Measurements from ENCODE around the gene PDE4B. TPM values are rescaled to one million over a fixed set of nuclear protein-coding genes. Genes with fewer than 3 reads are reported as not detected.

Gene PDE4B
- total RNA-seq, 4 donors from 2014 or later, result 3.7 to 16.6 (median 5.1) TPM

DNA sequence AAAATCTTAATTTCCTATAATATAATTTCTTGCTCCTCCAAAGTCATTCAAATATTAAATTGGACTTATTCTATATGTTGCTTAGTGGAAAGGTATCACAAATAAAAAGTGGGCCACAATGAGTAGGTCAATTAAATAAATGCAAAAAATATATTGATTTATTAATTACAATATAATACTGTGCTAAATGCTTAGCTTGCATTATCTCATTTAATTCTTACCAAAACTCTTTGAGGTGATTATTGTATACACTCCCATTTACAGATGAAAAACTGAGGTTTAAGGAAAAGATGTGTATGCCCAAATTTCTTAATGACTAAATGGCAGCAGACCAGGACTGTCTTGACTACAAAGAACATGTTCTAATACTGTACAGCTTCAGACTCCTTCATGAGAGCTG is 415.9 kb downstream of the PDE4B start:
- intact Hi-C loops (cut with DNase I), result no loop called here
- Histone ChIP-seq H3K27me3 (no peaks in the 10 kb centered on the region), H3K36me3 (no peaks in the 10 kb centered on the region), H3K4me3 (no peak overlapping the region), H3K4me1 (peaks cover 0 to 13% (median 8%) of the 10 kb centered on the region in 4 donors), H3K27ac (replicated peaks in 1 of 4) (no peak overlapping the region), H3K9me3 (peaks cover 0 to 4% (median 0%) of the 10 kb centered on the region in 4 donors)
- DNase-seq (ENCODE audit: extremely low spot score), result no peak
- no peak for TF ChIP-seq POLR2A (IDR thresholded peaks at IDR 0.05; ENCODE audit: low read depth)
- TF ChIP-seq POLR2AphosphoS5 (IDR thresholded peaks at IDR 0.05), result no peak
- TF ChIP-seq, protein P1, sequence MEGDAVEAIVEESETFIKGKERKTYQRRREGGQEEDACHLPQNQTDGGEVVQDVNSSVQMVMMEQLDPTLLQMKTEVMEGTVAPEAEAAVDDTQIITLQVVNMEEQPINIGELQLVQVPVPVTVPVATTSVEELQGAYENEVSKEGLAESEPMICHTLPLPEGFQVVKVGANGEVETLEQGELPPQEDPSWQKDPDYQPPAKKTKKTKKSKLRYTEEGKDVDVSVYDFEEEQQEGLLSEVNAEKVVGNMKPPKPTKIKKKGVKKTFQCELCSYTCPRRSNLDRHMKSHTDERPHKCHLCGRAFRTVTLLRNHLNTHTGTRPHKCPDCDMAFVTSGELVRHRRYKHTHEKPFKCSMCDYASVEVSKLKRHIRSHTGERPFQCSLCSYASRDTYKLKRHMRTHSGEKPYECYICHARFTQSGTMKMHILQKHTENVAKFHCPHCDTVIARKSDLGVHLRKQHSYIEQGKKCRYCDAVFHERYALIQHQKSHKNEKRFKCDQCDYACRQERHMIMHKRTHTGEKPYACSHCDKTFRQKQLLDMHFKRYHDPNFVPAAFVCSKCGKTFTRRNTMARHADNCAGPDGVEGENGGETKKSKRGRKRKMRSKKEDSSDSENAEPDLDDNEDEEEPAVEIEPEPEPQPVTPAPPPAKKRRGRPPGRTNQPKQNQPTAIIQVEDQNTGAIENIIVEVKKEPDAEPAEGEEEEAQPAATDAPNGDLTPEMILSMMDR (IDR thresholded peaks at IDR 0.05), result no peak

DNA sequence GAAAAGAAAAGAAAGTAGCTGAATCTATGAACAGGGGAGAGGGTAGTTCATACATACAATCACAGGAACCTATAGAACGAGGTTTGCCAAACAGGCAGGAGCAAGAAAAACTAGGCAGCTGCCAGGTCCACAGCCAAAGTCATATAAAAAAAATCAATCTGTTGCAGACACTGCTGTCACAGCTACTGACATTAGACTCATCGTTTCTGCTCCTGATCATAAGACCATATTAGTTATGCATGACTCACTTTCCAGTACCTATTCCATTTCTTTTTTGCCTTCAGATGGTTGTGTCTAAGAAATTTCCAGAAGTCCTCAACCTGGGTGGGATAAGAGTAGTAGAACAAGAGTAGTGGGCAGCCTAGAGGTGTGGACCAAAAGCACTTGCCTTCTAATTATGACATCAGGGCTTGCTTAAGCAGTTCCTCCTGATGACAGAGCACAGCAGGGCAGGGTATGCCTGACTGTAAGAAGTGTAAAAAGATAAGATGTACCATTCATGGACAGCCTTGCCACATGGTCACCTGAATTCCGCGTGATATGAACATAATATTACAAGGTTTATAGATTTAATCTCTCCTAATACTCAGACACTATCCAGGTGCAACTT is 418.0 kb downstream of the PDE4B start:
- Histone ChIP-seq H3K4me3 (no peak overlapping the region), H3K27ac (replicated peaks in 1 of 4) (no peak overlapping the region), H3K9me3 (no peaks in the 10 kb centered on the region), H3K36me3 (no peaks in the 10 kb centered on the region), H3K4me1 (peaks cover 0 to 13% (median 8%) of the 10 kb centered on the region in 4 donors), H3K27me3 (no peaks in the 10 kb centered on the region)
- intact Hi-C loops (cut with DNase I), result no loop called here
- no peak for DNase-seq (ENCODE audit: extremely low spot score)
- TF ChIP-seq POLR2A (IDR thresholded peaks at IDR 0.05; ENCODE audit: low read depth), result no peak
- no peak for TF ChIP-seq POLR2AphosphoS5 (IDR thresholded peaks at IDR 0.05)
- TF ChIP-seq, protein P1 (IDR thresholded peaks at IDR 0.05), result no peak
- no peak for TF ChIP-seq EP300 (IDR thresholded peaks at IDR 0.05)
- 79% methylated on average over 4 of the region's 4 CpGs for WGBS

DNA sequence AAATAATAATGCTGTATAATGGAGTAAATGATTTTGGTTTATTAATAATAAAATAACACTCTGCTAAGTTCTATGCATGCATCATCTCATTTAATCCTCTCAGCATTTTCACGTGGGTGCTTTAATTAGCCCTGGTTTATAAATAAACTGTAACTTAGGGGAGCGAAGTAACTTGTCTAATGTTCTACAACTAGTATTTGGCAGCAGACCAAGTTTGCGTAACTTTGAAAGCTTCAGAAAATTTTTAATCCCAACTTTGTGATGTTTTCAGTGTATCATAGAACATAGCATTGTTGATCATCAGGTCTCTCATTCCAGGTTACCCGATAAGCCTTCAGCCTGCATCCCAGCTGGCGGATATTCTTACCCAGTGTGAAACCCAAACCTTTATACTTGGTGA is 418.8 kb downstream of the PDE4B start:
- 72% methylated on average over 5 of the region's 5 CpGs for WGBS
- Histone ChIP-seq H3K9me3 (no peaks in the 10 kb centered on the region), H3K4me1 (peaks cover 0 to 13% (median 8%) of the 10 kb centered on the region in 4 donors), H3K4me3 (no peak overlapping the region), H3K36me3 (no peaks in the 10 kb centered on the region), H3K27me3 (no peaks in the 10 kb centered on the region), H3K27ac (replicated peaks in 1 of 4) (no peak overlapping the region)
- intact Hi-C loops (cut with DNase I), result no loop called here
- no peak for DNase-seq (ENCODE audit: extremely low spot score)
- TF ChIP-seq EP300 (IDR thresholded peaks at IDR 0.05) (no peak), POLR2AphosphoS5 (IDR thresholded peaks at IDR 0.05) (no peak), POLR2A (IDR thresholded peaks at IDR 0.05; ENCODE audit: low read depth) (no peak)
- TF ChIP-seq, protein P1 (IDR thresholded peaks at IDR 0.05), result no peak

DNA sequence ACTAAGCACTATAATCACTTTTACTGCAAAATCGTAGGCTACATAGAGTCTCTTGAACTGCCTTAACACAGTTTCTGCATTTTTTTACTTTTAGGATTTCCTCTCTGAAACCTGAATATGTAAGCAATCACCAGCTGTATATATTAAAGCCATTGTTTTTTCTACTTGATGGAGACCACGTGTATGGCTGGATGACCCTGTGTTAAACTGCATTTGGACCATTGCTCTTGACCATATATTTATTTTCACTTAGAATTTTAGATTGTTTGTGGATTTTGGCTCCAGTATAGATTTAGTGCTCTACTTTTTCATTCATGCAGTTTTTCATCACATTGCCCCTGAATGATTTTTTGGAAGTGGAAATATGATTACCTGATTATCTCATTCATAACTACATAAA is 420.8 kb downstream of the PDE4B start:
- H3K9me3 ChIP-seq, result no peaks in the 10 kb centered on the region
- intact Hi-C loops (cut with DNase I), result no loop called here
- no peaks in the 10 kb centered on the region for H3K4me1 ChIP-seq
- no peaks in the 10 kb centered on the region for H3K27me3 ChIP-seq
- H3K27ac ChIP-seq (replicated peaks in 1 of 4), result no peak overlapping the region
- no peak for DNase-seq (ENCODE audit: extremely low spot score)
- TF ChIP-seq POLR2A (IDR thresholded peaks at IDR 0.05; ENCODE audit: low read depth), result no peak
- TF ChIP-seq POLR2AphosphoS5 (IDR thresholded peaks at IDR 0.05), result no peak
- TF ChIP-seq, protein P1 (IDR thresholded peaks at IDR 0.05), result no peak
- TF ChIP-seq EP300 (IDR thresholded peaks at IDR 0.05), result no peak
- no peaks in the 10 kb centered on the region for H3K36me3 ChIP-seq
- WGBS, result 32% methylated on average over 2 of the region's 2 CpGs
- H3K4me3 ChIP-seq, result no peak overlapping the region

DNA sequence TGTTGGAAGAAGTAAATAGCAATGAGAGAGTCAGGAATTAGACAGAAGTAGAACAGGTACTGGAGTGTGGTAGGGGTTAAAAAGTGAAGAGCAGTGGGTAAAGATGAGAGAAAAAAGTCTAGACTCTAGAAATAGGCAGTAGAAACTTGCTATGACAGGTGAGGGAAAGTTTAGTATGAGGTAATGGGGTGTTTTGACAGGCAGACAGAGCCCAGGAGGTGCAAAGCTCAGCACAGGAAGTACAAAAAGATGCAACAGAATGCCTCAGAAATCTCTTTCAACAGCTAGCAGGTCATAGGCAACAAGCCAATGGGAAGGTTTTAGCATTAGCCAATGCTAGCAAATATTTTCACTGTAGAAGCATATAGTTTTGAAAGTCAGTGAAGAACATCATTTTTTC is 422.2 kb downstream of the PDE4B start:
- TF ChIP-seq EP300 (IDR thresholded peaks at IDR 0.05) (no peak), POLR2A (IDR thresholded peaks at IDR 0.05; ENCODE audit: low read depth) (no peak), POLR2AphosphoS5 (IDR thresholded peaks at IDR 0.05) (no peak)
- TF ChIP-seq, protein P1 (IDR thresholded peaks at IDR 0.05), result no peak
- no peaks in the 10 kb centered on the region for H3K36me3 ChIP-seq
- no peaks in the 10 kb centered on the region for H3K9me3 ChIP-seq
- no peak for DNase-seq (ENCODE audit: extremely low spot score)
- H3K27ac ChIP-seq (replicated peaks in 1 of 4), result no peak overlapping the region
- intact Hi-C loops (cut with DNase I), result no loop called here
- H3K27me3 ChIP-seq, result no peaks in the 10 kb centered on the region
- H3K4me1 ChIP-seq, result no peaks in the 10 kb centered on the region
- no peak overlapping the region for H3K4me3 ChIP-seq

Measured in esophagus muscularis mucosa (tissue), 4 donors.